GM12878 (cell line): Measurements from ENCODE around the gene WNK1.
"Not testable (repeated sequence)": the region's sequence is repeated elsewhere in the genome, so short reads cannot be mapped to it uniquely, and the experiment has no call there.

Experiments used
- PKNOX1 ChIP-seq: fragments of 450-650 bp; IDR thresholded peaks from 2 replicates; pipeline ENCODE4 v1.6.1; 2016; ENCODE audit warnings: mild to moderate bottlenecking
- POLR2AphosphoS5 ChIP-seq: IDR thresholded peaks from 2 replicates; pipeline ENCODE4 v1.6.1; 2011; ENCODE audit warnings: mild to moderate bottlenecking, low read length, inconsistent platforms
- YY1 ChIP-seq: IDR thresholded peaks from 2 replicates; pipeline ENCODE4 v1.6.1; 2011; ENCODE audit warnings: low read depth, mild to moderate bottlenecking, low read length
- ZZZ3 ChIP-seq: IDR thresholded peaks from 2 replicates; pipeline ENCODE4 v1.6.1; 2011; ENCODE audit warnings: low read depth; ENCODE audit not compliant: control insufficient read depth, insufficient read length

DNA sequence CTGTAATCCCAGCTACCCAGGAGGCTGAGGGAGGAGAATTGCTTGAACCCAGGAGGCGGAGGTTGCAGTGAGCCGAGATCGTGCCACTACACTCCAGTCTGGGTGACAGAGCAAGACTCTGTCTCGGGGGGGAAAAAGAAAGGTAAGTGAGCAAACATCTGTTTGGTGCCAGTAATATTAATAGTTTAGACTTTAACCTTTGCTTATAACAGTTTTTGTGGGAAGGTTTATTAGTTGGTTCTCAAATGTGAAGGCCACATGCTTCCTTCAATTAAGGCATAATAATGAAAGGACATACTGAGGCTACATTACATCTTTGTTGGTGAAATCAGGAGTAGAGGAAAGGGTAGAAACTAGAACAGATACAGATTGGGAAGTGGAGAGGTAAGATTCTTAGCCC, 36.4 kb downstream of the WNK1 start:
- TF ChIP-seq YY1, POLR2AphosphoS5, PKNOX1, ZZZ3: not testable (repeated sequence)
